A673 (cell line): ENCODE results near the gene VSIR.

ENCODE experiments used
- CTCF ChIP-seq: fragments of 300-800, 200-600 bp; sonication (generic); conservative IDR thresholded peaks from 2 replicates; pipeline ENCODE4 v1.5.1; 2017; ENCODE audit warnings: low read depth, mild to moderate bottlenecking, antibody characterized with exemption, low read length, moderate library complexity, mixed read lengths
- EZH2 ChIP-seq: fragments of 200-600 bp; sonication (generic); IDR thresholded peaks from 2 replicates; pipeline ENCODE4 v1.6.1; 2017; ENCODE audit warnings: borderline replicate concordance, low read depth, mild to moderate bottlenecking, mixed read lengths, antibody characterized with exemption, low read length; ENCODE audit not compliant: poor library complexity, severe bottlenecking

GRCh38 chr10:71752391-71753090, 20.8 kb downstream of the VSIR start:
- no peak for TF ChIP-seq CTCF
- no peak for TF ChIP-seq EZH2
